ENCODE data around the gene WBP1.

DNA sequence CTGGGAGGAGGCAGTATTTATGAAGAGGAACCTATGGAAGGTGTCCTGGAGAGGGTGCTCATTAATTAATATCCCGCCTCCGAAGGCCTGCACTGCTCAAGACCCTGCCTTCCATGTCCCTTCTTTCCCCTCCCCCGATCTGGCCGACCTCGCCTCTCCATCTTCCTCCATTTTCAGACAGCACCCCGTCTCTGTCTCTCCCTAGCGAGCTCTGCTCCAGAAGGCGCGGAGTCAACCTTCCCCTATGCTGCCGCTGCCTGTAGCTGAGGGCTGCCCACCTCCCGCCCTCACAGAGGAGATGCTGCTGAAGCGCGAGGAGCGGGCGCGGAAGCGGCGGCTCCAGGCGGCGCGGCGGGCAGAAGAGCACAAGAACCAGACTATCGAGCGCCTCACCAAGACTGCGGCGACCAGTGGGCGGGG, 1.1 kb upstream of the WBP1 start:
- TF ChIP-seq, protein P1, sequence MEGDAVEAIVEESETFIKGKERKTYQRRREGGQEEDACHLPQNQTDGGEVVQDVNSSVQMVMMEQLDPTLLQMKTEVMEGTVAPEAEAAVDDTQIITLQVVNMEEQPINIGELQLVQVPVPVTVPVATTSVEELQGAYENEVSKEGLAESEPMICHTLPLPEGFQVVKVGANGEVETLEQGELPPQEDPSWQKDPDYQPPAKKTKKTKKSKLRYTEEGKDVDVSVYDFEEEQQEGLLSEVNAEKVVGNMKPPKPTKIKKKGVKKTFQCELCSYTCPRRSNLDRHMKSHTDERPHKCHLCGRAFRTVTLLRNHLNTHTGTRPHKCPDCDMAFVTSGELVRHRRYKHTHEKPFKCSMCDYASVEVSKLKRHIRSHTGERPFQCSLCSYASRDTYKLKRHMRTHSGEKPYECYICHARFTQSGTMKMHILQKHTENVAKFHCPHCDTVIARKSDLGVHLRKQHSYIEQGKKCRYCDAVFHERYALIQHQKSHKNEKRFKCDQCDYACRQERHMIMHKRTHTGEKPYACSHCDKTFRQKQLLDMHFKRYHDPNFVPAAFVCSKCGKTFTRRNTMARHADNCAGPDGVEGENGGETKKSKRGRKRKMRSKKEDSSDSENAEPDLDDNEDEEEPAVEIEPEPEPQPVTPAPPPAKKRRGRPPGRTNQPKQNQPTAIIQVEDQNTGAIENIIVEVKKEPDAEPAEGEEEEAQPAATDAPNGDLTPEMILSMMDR (IDR thresholded peaks at IDR 0.05), result no peak
- TF ChIP-seq POLR2AphosphoS5 (IDR thresholded peaks at IDR 0.05), result no peak

Data from esophagus muscularis mucosa (tissue), 3 donors.